C4-2B (cell line): ENCODE data around the gene GABRB1.

Experiments used
- CTCF ChIP-seq: fragments of 450-650 bp; conservative IDR thresholded peaks from 2 replicates; pipeline ENCODE4 v1.5.1; 2017; ENCODE audit warnings: mild to moderate bottlenecking
- ZFX ChIP-seq: fragments of 450-650 bp; IDR thresholded peaks from 2 replicates; pipeline ENCODE4 v1.6.1; 2017

DNA sequence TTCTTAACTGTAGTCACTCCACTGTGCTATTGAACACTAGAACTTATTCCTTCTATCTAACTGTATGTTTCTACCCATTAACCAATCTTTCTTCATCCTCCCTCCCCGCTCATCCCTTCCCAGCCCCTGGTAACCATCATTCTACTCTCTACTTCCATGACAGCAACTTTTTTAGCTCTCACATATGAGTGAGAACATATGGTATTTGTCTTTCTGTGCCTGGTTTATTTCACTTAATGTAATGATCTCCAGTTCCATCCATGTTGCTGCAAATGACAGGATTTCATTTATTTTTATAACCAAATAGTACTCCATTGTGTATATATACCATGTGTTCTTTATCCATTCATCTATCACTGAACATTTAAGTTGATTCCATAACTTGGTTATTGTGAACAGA, 186.5 kb downstream of the GABRB1 start:
- no peak for TF ChIP-seq CTCF
- no peak for TF ChIP-seq ZFX
